GM19238 (cell line): ENCODE measurements around the gene VAV1.
"Not testable (repeated sequence)": the region's sequence is repeated elsewhere in the genome, so short reads cannot be mapped to it uniquely, and the experiment has no call there.

Source experiments
- DNase-seq: peaks from one replicate; pipeline ENCODE4 v3.0.0; 2011; ENCODE audit warnings: low spot score; ENCODE audit not compliant: insufficient read length

The VAV1 gene

DNA sequence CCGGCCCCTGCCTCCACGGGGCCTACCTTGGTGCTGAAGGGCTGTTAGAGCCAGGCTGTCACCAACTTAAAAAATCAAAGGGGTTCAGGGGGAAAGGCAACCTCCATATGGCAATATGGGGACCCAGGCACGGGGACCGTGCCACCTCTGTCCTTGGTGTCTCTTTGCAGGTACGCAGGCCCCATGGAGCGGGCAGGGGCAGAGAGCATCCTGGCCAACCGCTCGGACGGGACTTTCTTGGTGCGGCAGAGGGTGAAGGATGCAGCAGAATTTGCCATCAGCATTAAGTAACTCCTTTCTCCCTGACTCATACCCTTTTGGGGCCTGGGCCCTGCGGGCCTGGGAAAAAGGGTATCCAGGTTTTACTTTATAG, 75.3 kb downstream of the VAV1 start:
- no peak for DNase-seq

DNA sequence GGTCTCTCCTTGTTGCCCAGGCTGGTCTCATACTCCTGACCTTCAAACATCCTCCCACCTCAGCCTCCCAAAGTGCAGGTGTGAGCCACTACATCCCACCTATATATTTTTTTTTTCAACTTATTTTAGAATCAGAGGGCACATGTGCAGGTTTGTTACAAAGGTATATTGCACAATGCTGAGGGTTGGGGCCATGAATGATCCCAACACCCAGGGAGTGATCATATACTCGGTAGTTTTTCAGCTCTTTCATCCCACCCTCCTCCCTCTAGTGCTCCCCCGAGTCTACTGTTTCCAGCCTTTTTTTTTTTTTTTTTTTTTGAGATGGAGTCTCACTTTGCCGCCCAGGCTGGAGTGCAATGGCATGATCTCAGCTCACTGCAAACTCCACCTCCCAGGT, 76.5 kb downstream of the VAV1 start:
- DNase-seq, result no peak

DNA sequence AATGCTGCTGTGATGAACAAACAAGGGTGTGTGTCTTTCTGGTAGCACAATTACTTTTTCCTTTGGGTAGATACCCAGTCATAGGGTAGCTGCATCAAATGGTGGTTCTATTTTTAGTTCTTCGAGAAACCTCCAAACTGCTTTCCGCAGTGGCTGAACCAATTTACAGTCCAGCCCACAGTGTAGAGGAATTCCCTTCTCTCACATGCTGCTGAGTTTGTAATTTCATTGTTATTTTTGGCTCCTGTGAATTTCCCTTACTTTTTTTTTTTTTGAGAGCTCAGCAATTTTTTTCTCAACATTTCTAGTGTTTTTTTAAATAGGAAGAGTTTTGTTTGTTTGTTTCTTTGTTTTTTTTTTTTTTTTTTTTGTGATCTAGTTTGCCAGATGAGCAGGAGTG, 77.4 kb downstream of the VAV1 start:
- DNase-seq, result no peak

DNA sequence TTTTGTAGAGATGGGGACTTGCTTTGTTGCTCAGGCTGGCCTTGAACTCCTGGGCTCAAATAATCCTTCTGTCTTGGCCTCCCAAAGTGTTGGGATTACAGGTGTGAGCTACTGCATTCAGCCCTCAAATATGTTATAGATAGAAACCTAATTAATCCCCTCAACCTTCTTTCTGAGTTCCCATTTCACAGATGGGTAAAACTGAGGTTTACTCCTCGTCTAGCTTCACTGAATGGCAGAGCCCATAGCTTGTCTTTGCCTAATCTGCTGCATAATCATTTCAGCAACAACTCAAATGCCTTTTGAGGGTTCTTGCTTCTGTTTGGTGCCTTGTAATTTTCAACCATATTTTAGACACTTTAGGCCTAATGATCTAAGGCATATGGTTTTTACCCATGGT, 78.9 kb downstream of the VAV1 start:
- no peak for DNase-seq

DNA sequence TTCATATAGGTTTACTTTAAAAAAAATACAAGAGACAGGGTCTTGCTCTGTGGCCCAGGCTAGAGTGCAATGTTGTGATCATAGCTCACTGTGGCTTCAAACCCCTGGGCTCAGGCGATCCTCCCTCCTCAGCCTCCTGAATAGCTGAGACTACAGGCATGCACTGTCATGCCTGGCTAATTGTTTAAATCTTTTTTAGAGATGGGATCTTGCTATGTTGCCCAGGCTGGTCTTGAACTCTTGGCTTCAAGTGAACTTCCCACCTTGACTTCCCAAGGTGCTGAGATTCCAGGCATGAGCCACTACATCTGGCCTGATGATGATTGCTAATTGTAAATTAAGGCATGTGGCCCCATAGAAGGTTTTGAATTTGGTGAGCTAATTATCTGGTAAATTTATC, 79.5 kb downstream of the VAV1 start:
- no peak for DNase-seq

DNA sequence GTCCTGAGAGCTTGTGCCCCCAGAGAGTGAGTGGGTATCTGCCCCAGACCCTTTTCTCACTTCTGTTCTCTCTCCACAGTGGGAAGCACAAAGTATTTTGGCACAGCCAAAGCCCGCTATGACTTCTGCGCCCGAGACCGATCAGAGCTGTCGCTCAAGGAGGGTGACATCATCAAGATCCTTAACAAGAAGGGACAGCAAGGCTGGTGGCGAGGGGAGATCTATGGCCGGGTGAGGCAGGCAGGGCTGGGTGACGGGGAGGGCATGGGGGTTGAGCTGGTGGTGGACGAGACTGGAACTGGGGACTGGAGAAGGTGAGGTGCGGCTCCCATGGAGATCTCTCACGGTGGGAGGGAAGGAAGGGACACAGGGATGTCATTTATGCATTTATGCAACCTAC, 81.4 kb downstream of the VAV1 start:
- DNase-seq, result no peak

DNA sequence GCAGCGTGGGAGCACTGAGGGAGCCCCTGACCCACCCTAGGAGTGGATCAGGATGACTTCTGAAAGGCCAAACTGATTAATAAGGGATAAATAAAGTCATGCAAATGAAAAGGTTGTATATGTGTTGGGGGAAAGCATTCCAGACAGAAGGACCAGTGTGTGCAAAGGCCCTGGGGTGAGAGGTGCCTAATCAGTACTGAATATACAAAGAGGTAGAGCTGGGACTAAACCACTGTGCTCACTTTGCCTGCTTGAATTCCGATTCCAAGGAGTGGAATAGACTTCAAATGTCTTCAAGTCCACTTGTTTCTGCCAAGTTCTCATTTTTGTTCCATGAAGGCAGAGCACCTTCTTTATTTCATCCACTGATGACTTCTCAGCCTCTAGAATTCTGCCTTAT, 82.2 kb downstream of the VAV1 start:
- no peak for DNase-seq

DNA sequence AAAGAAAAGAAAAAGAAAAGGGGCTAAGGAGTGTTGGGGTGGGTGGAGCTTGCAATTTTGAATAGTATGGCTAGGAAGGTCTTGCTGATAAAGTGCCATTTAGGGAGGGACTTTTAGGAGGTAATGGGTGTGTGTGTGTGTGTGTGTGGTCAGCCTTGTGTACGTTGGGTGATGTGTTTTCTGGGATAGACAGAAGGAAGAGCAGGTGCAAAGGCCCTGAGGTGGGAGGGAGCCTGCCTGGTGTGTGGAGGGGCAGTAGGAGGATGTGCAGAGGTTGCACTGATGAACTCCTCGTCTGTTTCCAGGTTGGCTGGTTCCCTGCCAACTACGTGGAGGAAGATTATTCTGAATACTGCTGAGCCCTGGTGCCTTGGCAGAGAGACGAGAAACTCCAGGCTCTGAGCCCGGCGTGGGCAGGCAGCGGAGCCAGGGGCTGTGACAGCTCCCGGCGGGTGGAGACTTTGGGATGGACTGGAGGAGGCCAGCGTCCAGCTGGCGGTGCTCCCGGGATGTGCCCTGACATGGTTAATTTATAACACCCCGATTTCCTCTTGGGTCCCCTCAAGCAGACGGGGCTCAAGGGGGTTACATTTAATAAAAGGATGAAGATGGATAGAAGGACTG, 84.4 kb downstream of the VAV1 start:
- no peak for DNase-seq

DNA sequence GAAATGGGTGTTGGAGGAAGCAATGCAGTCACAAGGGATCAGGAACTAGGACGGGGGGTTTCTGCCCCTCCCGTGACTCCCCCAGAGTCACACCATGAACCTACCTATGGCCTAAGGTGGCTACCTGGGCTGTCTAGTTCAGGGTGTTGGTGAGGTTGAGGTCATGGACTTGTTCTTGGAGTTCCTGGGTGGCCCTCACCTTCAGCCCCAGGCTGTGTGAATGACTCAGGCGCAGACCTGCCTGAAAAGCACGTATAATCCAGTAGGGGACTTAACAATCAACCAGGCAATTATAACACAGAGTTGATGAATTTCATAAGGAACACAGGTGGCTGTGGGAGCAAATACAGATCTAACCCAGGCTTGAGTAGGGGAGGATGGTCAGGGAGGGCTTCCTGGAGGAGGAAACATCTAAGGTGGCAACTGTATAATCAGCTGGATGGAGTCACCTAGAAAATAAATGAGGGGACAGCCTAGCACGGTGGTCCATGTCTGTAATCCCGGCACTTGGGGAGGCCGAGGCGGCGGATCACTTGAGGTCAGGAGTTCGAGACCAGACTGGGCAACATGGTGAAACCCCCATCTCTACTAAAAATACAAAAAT, 89.3 kb downstream of the VAV1 start:
- DNase-seq, result no peak

DNA sequence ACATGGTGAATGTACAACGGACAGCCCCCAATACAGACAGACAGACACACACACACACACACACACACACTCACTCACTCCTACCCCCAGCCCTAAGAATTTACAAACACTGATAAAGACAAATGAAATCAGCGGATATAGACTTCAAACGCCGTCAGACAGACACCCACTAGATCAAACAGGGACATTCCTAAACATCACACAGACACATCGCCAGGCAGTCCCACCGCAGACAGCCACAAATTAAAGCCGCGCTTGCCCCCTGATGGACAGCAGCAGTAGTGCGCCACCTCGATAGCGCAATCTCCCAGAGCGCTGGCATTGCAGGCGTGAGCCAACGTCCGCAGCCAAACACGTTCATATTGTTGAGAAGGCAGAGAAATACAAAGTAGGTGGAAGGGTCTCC, 90.2 kb downstream of the VAV1 start:
- DNase-seq, result peak; percentile 67

DNA sequence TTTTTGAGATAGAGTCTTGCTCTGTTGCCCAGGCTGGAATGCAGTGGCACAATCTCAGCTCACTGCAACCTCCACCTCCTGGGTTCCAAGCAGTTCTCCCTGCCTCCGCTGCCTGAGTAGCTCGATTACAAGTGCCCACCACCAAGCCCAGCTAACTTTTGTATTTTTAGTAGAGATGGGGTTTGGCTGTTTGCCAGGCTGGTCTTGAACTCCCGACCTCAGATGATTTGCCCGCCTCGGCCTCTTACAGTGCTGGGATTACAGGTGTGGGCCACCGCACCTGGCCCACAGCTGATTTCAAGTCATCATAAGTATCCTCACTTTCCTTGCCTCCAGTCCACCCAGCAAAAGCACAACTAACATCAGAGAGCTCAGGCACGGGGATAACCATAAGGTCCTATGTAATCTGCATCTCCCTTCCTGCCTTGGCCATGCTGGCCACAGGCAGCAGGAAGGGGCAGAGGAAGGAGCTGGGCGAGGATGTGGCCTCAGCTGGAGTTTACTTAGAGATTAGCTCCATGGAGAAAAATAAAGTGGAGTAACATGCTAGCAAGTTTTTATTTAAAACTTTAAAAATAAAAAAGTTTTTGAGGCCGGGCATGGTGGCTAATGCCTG, 91.9 kb downstream of the VAV1 start:
- DNase-seq, result no peak

DNA sequence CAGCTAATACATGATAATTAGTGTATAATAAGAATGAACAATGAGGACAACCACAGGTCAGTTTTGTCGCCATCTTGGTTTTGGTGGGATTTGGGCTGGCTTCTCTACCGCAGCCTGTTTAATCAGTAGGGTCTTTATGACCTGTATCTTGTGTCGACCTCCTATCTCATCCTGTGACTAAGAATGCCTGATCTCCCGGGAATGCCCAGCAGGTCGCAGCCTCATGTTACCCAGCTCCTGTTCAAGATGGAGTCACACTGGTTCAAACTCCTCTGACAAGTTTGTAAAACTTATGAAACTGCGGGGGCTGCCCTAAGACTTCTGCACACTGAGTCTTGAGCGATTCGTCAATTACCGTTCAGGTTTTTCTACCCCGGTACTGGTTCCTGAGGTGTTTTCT, 93.3 kb downstream of the VAV1 start:
- no peak for DNase-seq

DNA sequence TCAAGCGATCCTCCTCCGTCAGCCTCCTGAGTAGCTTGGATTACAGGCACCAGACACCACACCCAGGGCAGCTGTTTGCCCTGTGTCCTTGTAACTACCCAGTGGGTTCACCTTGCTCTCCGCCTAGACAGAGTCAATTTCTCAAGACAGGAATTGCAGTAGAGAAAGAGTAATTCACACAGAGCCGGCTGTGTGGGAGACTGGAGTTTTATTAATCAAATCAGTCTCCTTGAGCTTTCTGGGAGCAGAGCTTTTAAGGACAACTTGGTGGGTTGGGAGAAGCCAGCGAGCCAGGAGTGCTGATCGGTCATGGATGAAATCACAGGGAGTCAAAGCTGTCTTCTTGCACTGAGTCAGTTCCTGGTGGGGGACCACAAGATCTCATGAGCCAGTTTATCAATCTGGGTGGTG, 94.2 kb downstream of the VAV1 start:
- DNase-seq, result no peak

DNA sequence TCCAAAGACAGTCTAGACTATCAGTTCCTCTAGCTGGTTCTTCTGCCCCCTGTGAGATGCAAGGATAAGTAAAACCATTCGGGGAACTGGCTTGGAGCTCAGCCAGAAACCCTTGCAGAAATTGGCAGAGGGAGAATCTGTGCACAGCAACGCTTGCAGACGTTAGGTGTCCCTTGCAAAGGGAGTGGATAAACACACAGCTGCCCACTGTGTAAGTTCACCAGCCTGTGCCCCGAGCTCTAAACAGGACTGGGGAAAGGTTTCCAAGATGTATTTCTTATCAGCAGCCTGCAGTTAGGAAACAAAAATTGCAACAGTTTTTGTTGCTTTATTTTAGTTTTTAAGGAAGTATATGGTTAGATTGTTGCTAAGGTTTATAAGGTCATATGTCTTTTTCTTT, 95.8 kb downstream of the VAV1 start:
- DNase-seq, result no peak

DNA sequence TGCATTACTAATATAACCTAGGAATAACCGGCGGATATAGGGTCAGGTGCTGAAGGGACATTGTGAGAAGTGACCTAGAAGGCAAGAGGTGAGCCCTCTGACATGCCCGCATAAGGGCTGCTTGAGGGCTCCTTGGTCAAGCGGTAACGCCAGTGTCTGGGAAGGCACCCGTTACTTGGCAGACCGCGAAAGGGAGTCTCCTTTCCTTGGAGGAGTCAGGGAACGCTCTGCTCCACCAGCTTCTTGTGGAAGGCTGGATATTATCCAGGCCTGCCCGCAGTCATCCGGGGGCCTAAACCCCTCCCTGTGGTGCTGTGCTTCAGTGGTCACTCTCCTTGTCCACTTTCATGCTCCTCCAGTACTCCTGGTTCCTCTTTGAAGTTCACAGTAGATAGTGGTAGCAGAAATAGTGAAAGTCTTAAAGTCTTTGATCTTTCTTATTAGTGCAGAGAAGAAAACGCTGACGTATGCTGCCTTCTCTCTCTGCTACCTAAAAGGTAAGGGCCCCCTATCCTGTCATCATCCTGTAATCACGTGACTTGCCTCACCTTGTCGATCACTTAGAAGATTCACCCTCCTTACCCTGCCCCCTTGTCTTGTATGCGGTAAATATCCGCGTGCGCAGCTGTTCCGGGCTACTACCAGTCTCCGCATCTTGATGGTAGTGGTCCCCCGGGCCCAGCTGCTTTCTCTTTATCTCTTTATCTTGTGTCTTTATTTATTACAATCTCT, 96.8 kb downstream of the VAV1 start:
- not testable (repeated sequence) for DNase-seq

DNA sequence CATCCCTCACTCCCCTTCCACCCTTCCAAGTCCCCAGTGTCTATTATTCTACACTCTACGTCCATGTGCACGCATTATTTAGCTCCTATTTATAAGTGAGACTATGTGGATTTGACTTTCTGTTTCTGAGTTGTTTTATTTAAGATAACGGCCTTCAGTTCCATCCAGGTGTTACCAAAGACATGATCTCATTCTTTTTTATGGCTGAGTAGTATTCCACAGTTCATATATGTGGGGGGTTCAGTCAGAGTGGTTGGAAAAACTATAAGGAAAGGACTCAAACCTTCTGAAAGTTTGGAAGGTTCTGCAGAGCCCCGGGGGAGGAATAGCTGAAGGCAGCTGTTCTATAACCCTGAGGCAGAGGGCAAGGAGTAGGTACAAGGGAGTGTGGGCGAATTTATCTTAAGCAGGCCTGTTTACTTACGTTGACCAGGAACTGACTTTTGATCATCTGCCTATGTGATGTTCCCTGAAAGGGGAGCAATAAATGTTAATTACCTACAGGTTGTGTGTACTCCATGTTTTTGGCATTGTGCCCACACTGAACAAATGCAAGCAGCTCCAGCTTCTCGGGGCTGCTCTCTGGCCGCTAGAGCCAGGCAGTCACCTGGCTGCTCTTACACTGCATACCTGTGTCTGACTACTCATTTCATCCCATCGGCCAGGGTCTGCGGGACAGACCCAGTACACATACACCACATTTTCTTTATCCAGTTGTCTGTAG, 101.4 kb downstream of the VAV1 start:
- no peak for DNase-seq

DNA sequence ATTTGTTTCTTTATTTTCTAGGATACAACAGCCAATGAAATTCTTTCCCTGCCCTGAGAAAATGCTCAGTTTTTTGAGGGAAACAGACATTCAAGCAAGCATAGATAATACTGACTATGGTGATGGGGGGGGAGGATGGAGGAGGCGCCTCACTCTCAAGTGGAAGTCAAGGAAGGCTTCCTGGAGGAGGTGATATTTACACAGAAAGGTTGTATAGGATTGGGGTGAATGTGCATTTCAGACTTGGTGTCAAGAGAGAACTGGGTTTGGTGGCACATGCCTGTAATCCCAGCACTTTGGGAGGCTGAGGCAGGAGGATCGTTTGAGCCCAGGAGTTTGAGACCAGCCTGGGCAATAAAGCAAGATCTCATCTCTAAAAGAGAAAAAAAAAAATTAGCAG, 102.7 kb downstream of the VAV1 start:
- no peak for DNase-seq

DNA sequence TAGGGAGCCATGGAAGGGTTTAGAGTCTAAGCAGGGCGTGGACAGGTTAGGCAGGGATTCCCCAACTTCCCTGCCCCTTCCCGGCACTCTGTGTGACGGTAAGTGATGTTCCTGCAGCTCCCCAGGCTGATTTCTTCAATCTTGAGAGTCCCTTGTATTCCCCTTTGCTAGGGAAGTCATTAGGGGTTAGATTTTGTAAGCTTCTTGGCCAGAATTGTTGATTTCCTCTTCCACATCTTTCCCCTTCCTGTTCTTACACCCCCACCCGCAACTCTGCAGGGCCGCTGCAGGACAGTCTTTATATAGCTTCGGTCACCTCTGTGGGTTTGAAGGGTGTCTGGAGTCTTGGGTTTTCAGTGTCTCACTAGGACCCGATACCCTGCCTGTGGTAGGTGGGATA, 104.2 kb downstream of the VAV1 start:
- no peak for DNase-seq

DNA sequence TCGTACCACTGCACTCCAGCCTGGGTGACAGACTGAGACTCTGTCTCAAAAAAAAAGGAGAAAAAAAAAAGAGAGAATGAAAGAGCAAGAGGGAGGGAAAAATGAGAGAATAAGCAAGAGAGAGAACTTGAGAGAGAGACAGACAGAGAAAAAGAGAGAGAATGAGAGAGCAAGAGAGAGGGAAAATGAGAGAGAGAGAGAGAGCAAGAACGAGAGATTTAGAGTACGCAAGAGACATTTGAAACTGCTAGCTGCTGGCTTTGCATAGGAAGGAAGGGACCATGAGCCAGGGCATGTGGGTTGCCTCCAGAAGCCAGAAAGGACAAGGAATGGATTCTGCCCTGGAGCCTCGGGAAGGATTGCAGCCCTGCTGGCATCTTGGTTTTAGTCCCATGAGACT, 105.3 kb downstream of the VAV1 start:
- DNase-seq, result no peak

DNA sequence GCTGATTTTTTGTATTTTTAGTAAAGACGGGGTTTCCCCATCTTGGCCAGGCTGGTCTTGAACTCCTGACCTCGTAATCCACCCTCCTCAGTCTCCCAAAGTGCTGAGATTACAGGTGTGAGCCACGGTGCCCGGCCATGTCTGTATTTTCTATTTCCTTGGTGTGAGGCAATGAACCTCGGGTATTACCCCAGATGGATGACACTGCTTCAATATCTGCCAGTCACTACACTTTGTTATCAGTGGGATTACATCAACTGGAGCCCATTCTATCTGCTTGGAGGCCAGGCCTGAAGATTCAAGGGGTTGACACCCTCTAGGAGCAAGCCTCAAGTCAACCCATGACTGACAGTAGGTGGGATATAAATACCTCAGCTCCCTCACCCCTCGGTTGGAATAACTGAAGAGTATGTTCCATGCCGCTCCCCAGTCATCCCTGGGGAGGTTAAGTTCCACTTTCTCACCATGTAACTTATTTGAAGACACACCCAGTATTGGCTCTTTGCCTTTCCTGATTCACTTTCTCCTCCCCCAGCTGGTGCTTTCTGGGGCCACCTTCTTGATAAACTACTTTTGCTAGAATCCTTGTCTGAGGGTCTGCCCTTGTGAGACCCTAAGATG, 113.9 kb downstream of the VAV1 start:
- no peak for DNase-seq

DNA sequence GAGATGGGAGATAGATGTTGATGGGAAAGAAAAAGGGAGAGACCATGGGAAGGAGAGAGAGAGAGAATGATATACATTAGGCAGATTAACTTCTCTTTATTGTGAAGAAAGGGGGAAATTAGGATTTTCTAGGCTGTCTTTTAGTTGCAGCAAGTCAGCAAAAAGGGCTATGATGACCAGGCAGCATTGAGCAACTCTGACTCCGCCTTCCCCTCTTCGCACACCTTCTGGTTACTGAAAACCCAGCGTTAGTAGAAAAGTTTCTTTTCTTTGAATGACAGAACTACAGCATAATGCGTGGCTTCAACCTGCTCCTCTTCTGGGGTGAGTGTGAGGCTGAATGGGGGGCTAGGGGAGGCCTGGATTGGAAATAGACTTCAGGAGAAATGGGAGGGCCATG, 114.8 kb downstream of the VAV1 start, which contains the start of gene ADGRE1:
Gene ADGRE1 (plus strand): TSS at position 264 of the 400 bp plus-strand sequence. CDS start 30 bp downstream, at position 294.
- DNase-seq, result no peak
